Measurements from ENCODE around the gene EVPL. TPM values are rescaled to one million over a fixed set of nuclear protein-coding genes. Genes with fewer than 3 reads are reported as not detected.

EVPL gene
- polyA plus RNA-seq, 1 donor: 0.20 TPM

- no peak for DNase-seq (ENCODE audit: low read depth)
These were observed 67.9 kb downstream of the EVPL start for GRCh38 chr17:75959051-75959838.

Other genes with a start within 250 kb of the EVPL start
- 21.9 TPM for gene UNK, start 242.5 kb downstream of the EVPL start, polyA plus RNA-seq (ENCODE audit: insufficient read length)
- 3.7 TPM for gene UNC13D, start 182.9 kb downstream of the EVPL start, polyA plus RNA-seq (ENCODE audit: insufficient read length)
- gene WBP2, start 172.0 kb downstream of the EVPL start, polyA plus RNA-seq (ENCODE audit: insufficient read length): 51.9 TPM
- 19.3 TPM for gene TRIM47, start 148.7 kb downstream of the EVPL start, polyA plus RNA-seq (ENCODE audit: insufficient read length)
- 16.4 TPM for gene TRIM65, start 130.4 kb downstream of the EVPL start, polyA plus RNA-seq (ENCODE audit: insufficient read length)
- gene MRPL38, start 122.4 kb downstream of the EVPL start, polyA plus RNA-seq (ENCODE audit: insufficient read length): 73.6 TPM
- 7.9 TPM for gene FBF1, start 86.3 kb downstream of the EVPL start, polyA plus RNA-seq (ENCODE audit: insufficient read length)
- 18.9 TPM for gene ACOX1, start 48.1 kb downstream of the EVPL start, polyA plus RNA-seq (ENCODE audit: insufficient read length)
- gene TEN1, start 48.1 kb downstream of the EVPL start, polyA plus RNA-seq (ENCODE audit: insufficient read length): 9.9 TPM
- gene CDK3, start 26.5 kb downstream of the EVPL start, polyA plus RNA-seq (ENCODE audit: insufficient read length): 4.6 TPM
- 82.4 TPM for gene SRP68, start 45.2 kb upstream of the EVPL start, polyA plus RNA-seq (ENCODE audit: insufficient read length)
- gene GALR2, start 47.5 kb upstream of the EVPL start, polyA plus RNA-seq (ENCODE audit: insufficient read length): not detected
- 7.2 TPM for gene ZACN, start 51.9 kb upstream of the EVPL start, polyA plus RNA-seq (ENCODE audit: insufficient read length)
- gene EXOC7, start 76.5 kb upstream of the EVPL start, polyA plus RNA-seq (ENCODE audit: insufficient read length): 78.3 TPM
- gene FOXJ1, start 113.9 kb upstream of the EVPL start, polyA plus RNA-seq (ENCODE audit: insufficient read length): 0.05 TPM
- 12.1 TPM for gene RNF157, start 213.2 kb upstream of the EVPL start, polyA plus RNA-seq (ENCODE audit: insufficient read length)
- 18.3 TPM for gene UBALD2, start 238.0 kb upstream of the EVPL start, polyA plus RNA-seq (ENCODE audit: insufficient read length)